ENCODE measurements around the gene IGF2BP2.

DNA sequence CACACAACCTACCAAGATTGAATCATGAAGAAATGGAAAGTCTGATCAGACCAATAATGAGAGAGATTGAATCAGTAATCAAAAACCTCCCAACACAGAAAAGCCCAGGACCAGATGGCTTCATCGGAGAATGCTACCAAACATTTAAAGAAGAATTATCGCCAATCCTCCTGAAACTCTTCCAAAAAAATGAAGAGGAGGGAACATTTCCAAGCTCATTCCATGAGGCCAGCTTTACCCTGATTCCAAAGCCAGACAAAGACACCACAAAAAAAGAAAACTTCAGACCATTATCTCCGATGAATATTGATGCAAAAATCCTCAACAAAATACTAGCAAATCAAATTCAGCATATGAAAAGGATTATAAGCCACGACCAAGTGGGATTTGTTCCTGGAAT is 144.6 kb downstream of the IGF2BP2 start:
- TF ChIP-seq CTCF (IDR thresholded peaks at IDR 0.05; ENCODE audit: insufficient read depth, low read length), result no peak
- TF ChIP-seq POLR2AphosphoS5 (IDR thresholded peaks at IDR 0.05; ENCODE audit: low read depth), result no peak
- no peak for TF ChIP-seq REST (IDR thresholded peaks at IDR 0.05; ENCODE audit: insufficient replicate concordance, low read depth)

Data from HL-60 (cell line).